ENCODE results near the gene KCNT2.
"Not testable (repeated sequence)": the region's sequence is repeated elsewhere in the genome, so short reads cannot be mapped to it uniquely, and the experiment has no call there.

The KCNT2 gene

GRCh38 chr1:196319301-196319700 is 288.9 kb downstream of the KCNT2 start:
- no peak for DNase-seq (ENCODE audit: low read depth)

- DNase-seq (ENCODE audit: low read depth) = no peak
Observed at GRCh38 chr1:196317535-196318522, 290.4 kb downstream of the KCNT2 start.

GRCh38 chr1:196312739-196313138 is 295.5 kb downstream of the KCNT2 start:
- DNase-seq (ENCODE audit: low read depth) = no peak

GRCh38 chr1:196309386-196309785 is 298.9 kb downstream of the KCNT2 start:
- no peak for DNase-seq (ENCODE audit: low read depth)

- no peak for DNase-seq (ENCODE audit: low read depth)
Observed at GRCh38 chr1:196308176-196308575, 300.1 kb downstream of the KCNT2 start.

- DNase-seq (ENCODE audit: low read depth) = no peak
Observed at GRCh38 chr1:196306421-196306820, 301.8 kb downstream of the KCNT2 start.

GRCh38 chr1:196305216-196305615 is 303.0 kb downstream of the KCNT2 start:
- no peak for DNase-seq (ENCODE audit: low read depth)

- no peak for DNase-seq (ENCODE audit: low read depth)
Observed at GRCh38 chr1:196302981-196303380, 305.3 kb downstream of the KCNT2 start.

- DNase-seq (ENCODE audit: low read depth) = no peak
Observed at GRCh38 chr1:196302420-196302819, 305.8 kb downstream of the KCNT2 start.

GRCh38 chr1:196295766-196296165 is 312.5 kb downstream of the KCNT2 start:
- DNase-seq (ENCODE audit: low read depth) = no peak

GRCh38 chr1:196278816-196279215 is 329.4 kb downstream of the KCNT2 start:
- no peak for DNase-seq (ENCODE audit: low read depth)

GRCh38 chr1:196277860-196278259 is 330.4 kb downstream of the KCNT2 start:
- no peak for DNase-seq (ENCODE audit: low read depth)

- DNase-seq (ENCODE audit: low read depth) = no peak
Observed at GRCh38 chr1:196271212-196271947, 336.9 kb downstream of the KCNT2 start.

GRCh38 chr1:196263086-196263485 is 345.2 kb downstream of the KCNT2 start:
- DNase-seq (ENCODE audit: low read depth) = not testable (repeated sequence)

GRCh38 chr1:196260270-196260669 is 348.0 kb downstream of the KCNT2 start:
- DNase-seq (ENCODE audit: low read depth) = no peak

- DNase-seq (ENCODE audit: low read depth) = no peak
Observed at GRCh38 chr1:196259316-196259715, 348.9 kb downstream of the KCNT2 start.

- DNase-seq (ENCODE audit: low read depth) = no peak
Observed at GRCh38 chr1:196255762-196256161, 352.5 kb downstream of the KCNT2 start.

- DNase-seq (ENCODE audit: low read depth) = no peak
Observed at GRCh38 chr1:196229546-196229945, 378.7 kb downstream of the KCNT2 start.

GRCh38 chr1:196214866-196215265 is 393.4 kb downstream of the KCNT2 start:
- no peak for DNase-seq (ENCODE audit: low read depth)

GRCh38 chr1:196209983-196210382 is 398.3 kb downstream of the KCNT2 start:
- DNase-seq (ENCODE audit: low read depth) = no peak

- DNase-seq (ENCODE audit: low read depth) = no peak
Observed at GRCh38 chr1:196209265-196209664, 399.0 kb downstream of the KCNT2 start.

- DNase-seq (ENCODE audit: low read depth) = no peak
Observed at GRCh38 chr1:196207612-196208217, 400.5 kb downstream of the KCNT2 start.

- DNase-seq (ENCODE audit: low read depth) = no peak
Observed at GRCh38 chr1:196205882-196206281, 402.4 kb downstream of the KCNT2 start.

Data from HS-27A (cell line).